Mesothelial cell of epicardium (in vitro differentiated cells): Measurements from ENCODE around the gene ANXA11. TPM values are rescaled to one million over a fixed set of nuclear protein-coding genes. Genes with fewer than 3 reads are reported as not detected.
A peak's percentile ranks its signal among the peaks of the same experiment; 100 is the strongest.
"Not testable (repeated sequence)": the region's sequence is repeated elsewhere in the genome, so short reads cannot be mapped to it uniquely, and the experiment has no call there.

Source experiments
- DNase-seq, 2 experiments: peaks; one replicate each; pipeline ENCODE4 v3.0.0; 2021; ENCODE audit warnings: low spot score in 2 of 2; ENCODE audit not compliant: unreplicated experiment in 2 of 2
- H3K27ac Mint-ChIP-seq: 2 replicates; pipeline ENCODE4 v1.8.0; 2021; ENCODE audit warnings: mixed read lengths
- H3K27me3 Mint-ChIP-seq: 2 replicates; pipeline ENCODE4 v1.8.0; 2021; ENCODE audit warnings: low read depth, mixed read lengths
- H3K36me3 Mint-ChIP-seq: 2 replicates; pipeline ENCODE4 v1.8.0; 2021; ENCODE audit warnings: mixed read lengths
- H3K4me1 Mint-ChIP-seq: 2 replicates; pipeline ENCODE4 v1.8.0; 2021; ENCODE audit warnings: mixed read lengths
- H3K4me3 Mint-ChIP-seq: 2 replicates; pipeline ENCODE4 v1.8.0; 2021; ENCODE audit warnings: mild to moderate bottlenecking, moderate library complexity, mixed read lengths
- H3K9me3 Mint-ChIP-seq: 2 replicates; pipeline ENCODE4 v1.8.0; 2021; ENCODE audit warnings: mixed read lengths
- total RNA-seq: library from RNA; stranded (reverse); gene quantifications from 3 replicates; pipeline ENCODE4 v1.2.1, GENCODE V29; 2021
- TF ChIP-seq, protein P1 (sequence below): fragments of 200-600 bp; sonication (generic); IDR thresholded peaks from one replicate; pipeline ENCODE4 v1.5.0; 2021; ENCODE audit warnings: antibody characterized with exemption; ENCODE audit not compliant: unreplicated experiment

The ANXA11 gene
- total RNA-seq, 1 donor from 2014 or later = 226 TPM

DNA sequence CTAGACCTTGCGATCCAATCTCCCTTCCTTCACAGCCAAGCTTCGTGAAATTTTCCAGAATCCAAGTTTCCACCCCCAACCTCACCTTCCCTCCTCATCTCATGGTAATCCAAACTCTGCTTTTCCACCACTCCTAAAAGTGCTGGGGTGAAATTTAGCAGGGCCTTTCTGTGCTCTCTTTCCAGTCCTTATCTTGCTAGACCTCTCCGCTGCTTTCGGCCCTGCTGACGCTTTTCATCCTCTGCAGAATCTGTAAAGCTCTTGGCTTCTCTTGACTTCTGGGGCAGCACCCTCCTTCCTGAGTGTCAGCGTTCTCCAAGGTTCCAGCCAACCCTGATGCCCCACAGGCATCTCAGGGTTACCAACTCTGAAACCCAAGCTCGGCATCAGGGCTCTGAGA lies 65.1 kb downstream of the ANXA11 start:
- Mint-ChIP-seq H3K27ac (no peak overlapping the region), H3K9me3 (no peaks in the 10 kb centered on the region), H3K27me3 (no peaks in the 10 kb centered on the region), H3K4me1 (peaks cover 25% of the 10 kb centered on the region), H3K36me3 (no peaks in the 10 kb centered on the region), H3K4me3 (no peak overlapping the region)
- no peak for DNase-seq
- TF ChIP-seq, protein P1, sequence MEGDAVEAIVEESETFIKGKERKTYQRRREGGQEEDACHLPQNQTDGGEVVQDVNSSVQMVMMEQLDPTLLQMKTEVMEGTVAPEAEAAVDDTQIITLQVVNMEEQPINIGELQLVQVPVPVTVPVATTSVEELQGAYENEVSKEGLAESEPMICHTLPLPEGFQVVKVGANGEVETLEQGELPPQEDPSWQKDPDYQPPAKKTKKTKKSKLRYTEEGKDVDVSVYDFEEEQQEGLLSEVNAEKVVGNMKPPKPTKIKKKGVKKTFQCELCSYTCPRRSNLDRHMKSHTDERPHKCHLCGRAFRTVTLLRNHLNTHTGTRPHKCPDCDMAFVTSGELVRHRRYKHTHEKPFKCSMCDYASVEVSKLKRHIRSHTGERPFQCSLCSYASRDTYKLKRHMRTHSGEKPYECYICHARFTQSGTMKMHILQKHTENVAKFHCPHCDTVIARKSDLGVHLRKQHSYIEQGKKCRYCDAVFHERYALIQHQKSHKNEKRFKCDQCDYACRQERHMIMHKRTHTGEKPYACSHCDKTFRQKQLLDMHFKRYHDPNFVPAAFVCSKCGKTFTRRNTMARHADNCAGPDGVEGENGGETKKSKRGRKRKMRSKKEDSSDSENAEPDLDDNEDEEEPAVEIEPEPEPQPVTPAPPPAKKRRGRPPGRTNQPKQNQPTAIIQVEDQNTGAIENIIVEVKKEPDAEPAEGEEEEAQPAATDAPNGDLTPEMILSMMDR = no peak

DNA sequence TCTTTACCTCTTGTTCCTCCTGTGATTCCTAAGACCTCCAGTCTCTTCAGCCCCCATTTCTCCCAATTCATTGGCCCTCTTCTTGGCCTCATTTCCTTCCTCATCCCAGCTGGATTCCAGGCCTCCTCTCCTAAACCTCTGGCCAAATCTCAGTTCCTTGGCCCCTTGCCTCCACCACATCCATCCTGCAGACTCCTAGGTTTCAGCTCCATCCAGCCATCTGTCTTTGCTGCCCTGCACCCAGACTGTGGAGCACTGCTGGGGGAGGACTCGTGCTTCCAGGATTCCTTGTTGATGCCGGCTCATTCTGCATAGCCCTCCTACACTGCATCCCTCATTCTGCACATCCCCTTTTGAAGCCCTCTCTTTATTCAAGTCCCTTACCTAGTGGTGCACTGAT lies 66.1 kb downstream of the ANXA11 start:
- Mint-ChIP-seq H3K4me3 (no peak overlapping the region), H3K27me3 (no peaks in the 10 kb centered on the region), H3K27ac (no peak overlapping the region), H3K36me3 (no peaks in the 10 kb centered on the region), H3K4me1 (peaks cover 28% of the 10 kb centered on the region), H3K9me3 (no peaks in the 10 kb centered on the region)
- TF ChIP-seq, protein P1 = no peak
- DNase-seq = no peak

GRCh38 chr10:80137920-80138319 lies 67.4 kb downstream of the ANXA11 start:
- peak overlapping the region; percentile 86 for H3K27ac Mint-ChIP-seq
- no peaks in the 10 kb centered on the region for H3K9me3 Mint-ChIP-seq
- TF ChIP-seq, protein P1 = no peak
- H3K4me1 Mint-ChIP-seq = peaks cover 29% of the 10 kb centered on the region
- no peaks in the 10 kb centered on the region for H3K36me3 Mint-ChIP-seq
- peaks cover 6% of the 10 kb centered on the region for H3K27me3 Mint-ChIP-seq
- H3K4me3 Mint-ChIP-seq = no peak overlapping the region
- no peak for DNase-seq

GRCh38 chr10:80137031-80137862 lies 68.1 kb downstream of the ANXA11 start:
- Mint-ChIP-seq H3K27ac (peak overlapping the region; percentile 82), H3K4me1 (peaks cover 32% of the 10 kb centered on the region), H3K9me3 (no peaks in the 10 kb centered on the region), H3K4me3 (no peak overlapping the region), H3K36me3 (no peaks in the 10 kb centered on the region), H3K27me3 (peaks cover 9% of the 10 kb centered on the region)
- DNase-seq = no peak
- TF ChIP-seq, protein P1 = no peak

DNA sequence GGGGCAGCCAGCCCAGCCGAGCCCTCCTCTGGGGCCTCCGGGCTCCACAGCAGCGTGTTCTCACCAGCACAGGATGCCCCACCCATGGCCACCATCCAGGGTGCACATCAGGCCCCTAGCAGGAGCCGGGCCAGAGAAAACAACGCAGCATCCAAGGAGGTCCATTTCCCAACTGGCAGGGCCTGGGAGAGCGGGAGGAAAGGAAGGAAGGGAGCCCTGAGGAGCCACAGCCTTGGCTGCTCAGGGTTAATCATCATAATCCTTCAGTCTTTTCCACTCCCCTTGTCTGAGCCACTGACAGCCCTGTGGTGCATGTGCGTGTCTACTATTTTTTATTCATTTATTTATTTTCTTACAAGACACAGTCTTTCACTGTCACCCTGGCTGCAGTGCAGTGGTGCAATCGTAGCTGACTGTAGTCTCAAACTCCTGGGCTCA lies 69.2 kb downstream of the ANXA11 start:
- no peak overlapping the region for H3K27ac Mint-ChIP-seq

DNA sequence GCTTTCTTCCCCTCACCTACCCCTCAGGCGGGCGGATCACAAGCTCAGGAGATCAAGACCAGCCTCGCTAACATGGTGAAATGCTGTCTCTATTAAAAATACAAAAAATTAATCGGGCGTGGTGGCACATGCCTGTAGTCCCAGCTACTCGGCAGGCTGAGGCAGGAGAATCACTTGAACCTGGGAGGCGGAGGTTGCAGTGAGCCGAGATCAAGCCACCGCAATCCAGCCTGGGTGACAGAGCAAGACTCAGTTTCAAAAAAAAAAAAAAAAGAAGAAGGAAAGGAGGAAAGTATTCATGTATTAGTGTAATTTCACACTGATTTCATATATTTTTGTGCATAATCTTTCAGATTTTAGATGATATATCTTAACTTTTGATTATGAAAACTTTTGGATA lies 71.7 kb downstream of the ANXA11 start:
- H3K9me3 Mint-ChIP-seq, DNase-seq, H3K36me3 Mint-ChIP-seq: not testable (repeated sequence)
- Mint-ChIP-seq H3K4me3 (peak overlapping the region; percentile 80), H3K27me3 (peaks cover 13% of the 10 kb centered on the region), H3K4me1 (peaks cover 33% of the 10 kb centered on the region), H3K27ac (peak overlapping the region; percentile 21)

More for the DNA sequence above, 69.2 kb downstream of the ANXA11 start:
- no peak for DNase-seq
- Mint-ChIP-seq H3K9me3 (no peaks in the 10 kb centered on the region), H3K27me3 (peaks cover 13% of the 10 kb centered on the region), H3K4me1 (peaks cover 39% of the 10 kb centered on the region), H3K36me3 (no peaks in the 10 kb centered on the region), H3K4me3 (no peak overlapping the region)
- TF ChIP-seq, protein P1 = no peak
